Measurements from ENCODE around the gene KAZN.

Gene KAZN

GRCh38 chr1:14795589-14795988, 197.1 kb downstream of the KAZN start:
- DNase-seq (ENCODE audit: low read depth) = no peak

- DNase-seq (ENCODE audit: low read depth) = no peak
These were observed 201.5 kb downstream of the KAZN start for GRCh38 chr1:14800014-14800413.

GRCh38 chr1:14800500-14801076, 202.1 kb downstream of the KAZN start:
- no peak for DNase-seq (ENCODE audit: low read depth)

GRCh38 chr1:14803002-14803789, 204.7 kb downstream of the KAZN start:
- DNase-seq (ENCODE audit: low read depth) = no peak

- no peak for DNase-seq (ENCODE audit: low read depth)
These were observed 206.1 kb downstream of the KAZN start for GRCh38 chr1:14804626-14805025.

GRCh38 chr1:14806772-14807171, 208.3 kb downstream of the KAZN start:
- DNase-seq (ENCODE audit: low read depth) = no peak

GRCh38 chr1:14808768-14809167, 210.3 kb downstream of the KAZN start:
- no peak for DNase-seq (ENCODE audit: low read depth)

- DNase-seq (ENCODE audit: low read depth) = no peak
These were observed 210.9 kb downstream of the KAZN start for GRCh38 chr1:14809191-14809981.

- no peak for DNase-seq (ENCODE audit: low read depth)
These were observed 212.3 kb downstream of the KAZN start for GRCh38 chr1:14810595-14811361.

GRCh38 chr1:14811573-14811972, 213.1 kb downstream of the KAZN start:
- DNase-seq (ENCODE audit: low read depth) = no peak

GRCh38 chr1:14812189-14812588, 213.7 kb downstream of the KAZN start:
- no peak for DNase-seq (ENCODE audit: low read depth)

- DNase-seq (ENCODE audit: low read depth) = no peak
These were observed 216.8 kb downstream of the KAZN start for GRCh38 chr1:14815175-14815877.

- no peak for DNase-seq (ENCODE audit: low read depth)
These were observed 219.0 kb downstream of the KAZN start for GRCh38 chr1:14817223-14818170.

- DNase-seq (ENCODE audit: low read depth) = no peak
These were observed 222.0 kb downstream of the KAZN start for GRCh38 chr1:14820295-14821085.

- no peak for DNase-seq (ENCODE audit: low read depth)
These were observed 224.0 kb downstream of the KAZN start for GRCh38 chr1:14822493-14822892.

GRCh38 chr1:14822996-14823395, 224.5 kb downstream of the KAZN start:
- no peak for DNase-seq (ENCODE audit: low read depth)

GRCh38 chr1:14824314-14824915, 225.9 kb downstream of the KAZN start:
- no peak for DNase-seq (ENCODE audit: low read depth)

- DNase-seq (ENCODE audit: low read depth) = no peak
These were observed 226.9 kb downstream of the KAZN start for GRCh38 chr1:14825396-14825795.

- no peak for DNase-seq (ENCODE audit: low read depth)
These were observed 227.7 kb downstream of the KAZN start for GRCh38 chr1:14826172-14826636.
